ENCODE data around the gene VTA1.

DNA sequence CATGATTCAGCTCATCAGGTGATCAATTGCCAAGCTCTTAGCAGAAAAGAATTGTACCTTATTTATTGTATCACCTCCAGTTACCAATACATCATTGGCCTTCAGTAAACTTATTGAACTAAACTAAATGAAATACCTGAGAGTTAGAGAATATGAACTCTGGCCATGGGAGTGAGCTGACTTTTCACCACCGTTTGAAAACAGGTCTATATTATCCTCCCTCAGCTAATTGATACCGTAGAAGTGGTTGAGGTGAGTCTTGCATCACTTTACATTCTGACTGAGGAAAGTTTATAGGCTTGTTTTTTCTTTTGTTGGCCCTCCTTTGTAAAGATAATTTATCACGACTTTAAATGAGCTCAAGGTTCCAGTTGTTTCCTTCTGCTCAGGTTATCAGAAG, 102.2 kb downstream of the VTA1 start:
- no peak for TF ChIP-seq POLR2A (IDR thresholded peaks at IDR 0.05)
- TF ChIP-seq, protein P1, sequence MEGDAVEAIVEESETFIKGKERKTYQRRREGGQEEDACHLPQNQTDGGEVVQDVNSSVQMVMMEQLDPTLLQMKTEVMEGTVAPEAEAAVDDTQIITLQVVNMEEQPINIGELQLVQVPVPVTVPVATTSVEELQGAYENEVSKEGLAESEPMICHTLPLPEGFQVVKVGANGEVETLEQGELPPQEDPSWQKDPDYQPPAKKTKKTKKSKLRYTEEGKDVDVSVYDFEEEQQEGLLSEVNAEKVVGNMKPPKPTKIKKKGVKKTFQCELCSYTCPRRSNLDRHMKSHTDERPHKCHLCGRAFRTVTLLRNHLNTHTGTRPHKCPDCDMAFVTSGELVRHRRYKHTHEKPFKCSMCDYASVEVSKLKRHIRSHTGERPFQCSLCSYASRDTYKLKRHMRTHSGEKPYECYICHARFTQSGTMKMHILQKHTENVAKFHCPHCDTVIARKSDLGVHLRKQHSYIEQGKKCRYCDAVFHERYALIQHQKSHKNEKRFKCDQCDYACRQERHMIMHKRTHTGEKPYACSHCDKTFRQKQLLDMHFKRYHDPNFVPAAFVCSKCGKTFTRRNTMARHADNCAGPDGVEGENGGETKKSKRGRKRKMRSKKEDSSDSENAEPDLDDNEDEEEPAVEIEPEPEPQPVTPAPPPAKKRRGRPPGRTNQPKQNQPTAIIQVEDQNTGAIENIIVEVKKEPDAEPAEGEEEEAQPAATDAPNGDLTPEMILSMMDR (IDR thresholded peaks at IDR 0.05 in 4 of 5, conservative IDR thresholded peaks at IDR 0.05 in 1 of 5) = no peak

All from gastrocnemius medialis (tissue), 4 donors.